ENCODE results near the gene ST3GAL2. TPM values are rescaled to one million over a fixed set of nuclear protein-coding genes. Genes with fewer than 3 reads are reported as not detected.
A peak's percentile ranks its signal among the peaks of the same experiment; 100 is the strongest.

The ST3GAL2 gene
- total RNA-seq, 1 donor from 2014 or later: 53.0 TPM

GRCh38 chr16:70395345-70395901, 43.5 kb downstream of the ST3GAL2 start:
- H3K27me3 Mint-ChIP-seq (ENCODE audit: low read depth): no peaks in the 10 kb centered on the region
- DNase-seq (ENCODE audit: low spot score in 2 of 2, unreplicated experiment in 2 of 2): peak in 1 of 2 experiments; percentile 57
- no peaks in the 10 kb centered on the region for H3K4me1 Mint-ChIP-seq
- H3K27ac Mint-ChIP-seq: no peak overlapping the region
- peaks cover 4% of the 10 kb centered on the region for H3K36me3 Mint-ChIP-seq
- peak; percentile 37 for TF ChIP-seq CTCF (IDR thresholded peaks at IDR 0.05; ENCODE audit: unreplicated experiment)
- H3K9me3 Mint-ChIP-seq: no peaks in the 10 kb centered on the region
- H3K4me3 Mint-ChIP-seq: no peak overlapping the region

GRCh38 chr16:70394853-70395252, 44.0 kb downstream of the ST3GAL2 start:
- no peak overlapping the region for H3K27ac Mint-ChIP-seq

GRCh38 chr16:70393662-70394061, 45.2 kb downstream of the ST3GAL2 start:
- Mint-ChIP-seq H3K4me1 (no peaks in the 10 kb centered on the region), H3K27ac (no peak overlapping the region)

More at GRCh38 chr16:70394853-70395252, 44.0 kb downstream of the ST3GAL2 start:
- peaks cover 4% of the 10 kb centered on the region for H3K36me3 Mint-ChIP-seq
- no peaks in the 10 kb centered on the region for H3K4me1 Mint-ChIP-seq
- no peak for TF ChIP-seq CTCF (IDR thresholded peaks at IDR 0.05; ENCODE audit: unreplicated experiment)
- no peaks in the 10 kb centered on the region for H3K27me3 Mint-ChIP-seq (ENCODE audit: low read depth)
- no peaks in the 10 kb centered on the region for H3K9me3 Mint-ChIP-seq
- no peak overlapping the region for H3K4me3 Mint-ChIP-seq
- no peak for DNase-seq (ENCODE audit: low spot score in 2 of 2, unreplicated experiment in 2 of 2)

GRCh38 chr16:70392606-70393005, 46.3 kb downstream of the ST3GAL2 start:
- H3K36me3 Mint-ChIP-seq: peaks cover 11% of the 10 kb centered on the region

More at GRCh38 chr16:70393662-70394061, 45.2 kb downstream of the ST3GAL2 start:
- no peaks in the 10 kb centered on the region for H3K27me3 Mint-ChIP-seq (ENCODE audit: low read depth)
- H3K36me3 Mint-ChIP-seq: peaks cover 4% of the 10 kb centered on the region
- no peak overlapping the region for H3K4me3 Mint-ChIP-seq
- no peak for DNase-seq (ENCODE audit: low spot score in 2 of 2, unreplicated experiment in 2 of 2)
- no peak for TF ChIP-seq CTCF (IDR thresholded peaks at IDR 0.05; ENCODE audit: unreplicated experiment)
- no peaks in the 10 kb centered on the region for H3K9me3 Mint-ChIP-seq

GRCh38 chr16:70391881-70392481, 46.9 kb downstream of the ST3GAL2 start:
- no peak overlapping the region for H3K4me3 Mint-ChIP-seq
- peaks cover 11% of the 10 kb centered on the region for H3K36me3 Mint-ChIP-seq
- no peak overlapping the region for H3K27ac Mint-ChIP-seq
- H3K27me3 Mint-ChIP-seq (ENCODE audit: low read depth): no peaks in the 10 kb centered on the region
- no peak for DNase-seq (ENCODE audit: low spot score in 2 of 2, unreplicated experiment in 2 of 2)
- no peak for TF ChIP-seq CTCF (IDR thresholded peaks at IDR 0.05; ENCODE audit: unreplicated experiment)
- no peaks in the 10 kb centered on the region for H3K9me3 Mint-ChIP-seq
- H3K4me1 Mint-ChIP-seq: no peaks in the 10 kb centered on the region

More at GRCh38 chr16:70392606-70393005, 46.3 kb downstream of the ST3GAL2 start:
- Mint-ChIP-seq H3K9me3 (no peaks in the 10 kb centered on the region), H3K4me1 (no peaks in the 10 kb centered on the region), H3K27ac (no peak overlapping the region), H3K4me3 (no peak overlapping the region), H3K27me3 (ENCODE audit: low read depth) (no peaks in the 10 kb centered on the region)
- DNase-seq (ENCODE audit: low spot score in 2 of 2, unreplicated experiment in 2 of 2): no peak
- no peak for TF ChIP-seq CTCF (IDR thresholded peaks at IDR 0.05; ENCODE audit: unreplicated experiment)

All from mesothelial cell of epicardium (in vitro differentiated cells).